Activated CD4-positive, alpha-beta T cell treated with anti-CD3 and anti-CD28 coated beads, Interleukin-2, Interleukin-4, amounts not matched to agents 100 ng/mL and 50 ng/mL, durations not matched to agents 16 hours and 8 hours (primary cell): ENCODE measurements around the gene MYO7B.

ENCODE experiments used
- DNase-seq: peaks from one replicate; pipeline ENCODE4 v3.0.0-alpha.2; 2020; ENCODE audit warnings: low spot score

Gene MYO7B

DNA sequence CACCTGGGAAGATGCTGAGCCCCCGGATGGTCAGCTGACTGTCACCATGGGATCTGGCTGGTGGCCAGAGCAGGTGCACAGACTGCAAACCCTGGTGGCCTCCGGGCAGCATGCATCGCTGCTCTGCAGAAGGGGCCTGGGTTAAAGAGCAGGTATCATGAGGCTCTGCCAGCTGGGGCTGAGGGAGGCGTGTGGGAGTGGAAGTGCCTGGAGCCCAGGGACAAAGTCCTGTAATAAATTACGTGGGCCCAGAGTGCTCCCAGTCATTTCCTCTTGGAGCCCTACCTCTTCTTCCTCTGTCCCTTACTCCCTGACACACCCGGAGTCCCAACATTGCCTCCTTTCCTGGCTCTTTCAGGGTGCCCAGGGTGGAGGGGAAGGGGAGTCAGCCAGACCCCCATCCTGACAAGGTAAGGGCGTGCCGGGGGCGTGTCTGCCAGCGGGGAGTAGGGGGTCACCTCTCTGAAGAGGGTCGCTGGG, at the start of gene MYO7B:
TSS of gene MYO7B (plus strand) at position 262 of the 480 bp plus-strand sequence. CDS start 24,040 bp downstream, outside the sequence.
- no peak for DNase-seq

- no peak for DNase-seq
Measured at GRCh38 chr2:127485694-127486071, 49.8 kb upstream of the MYO7B start.

DNA sequence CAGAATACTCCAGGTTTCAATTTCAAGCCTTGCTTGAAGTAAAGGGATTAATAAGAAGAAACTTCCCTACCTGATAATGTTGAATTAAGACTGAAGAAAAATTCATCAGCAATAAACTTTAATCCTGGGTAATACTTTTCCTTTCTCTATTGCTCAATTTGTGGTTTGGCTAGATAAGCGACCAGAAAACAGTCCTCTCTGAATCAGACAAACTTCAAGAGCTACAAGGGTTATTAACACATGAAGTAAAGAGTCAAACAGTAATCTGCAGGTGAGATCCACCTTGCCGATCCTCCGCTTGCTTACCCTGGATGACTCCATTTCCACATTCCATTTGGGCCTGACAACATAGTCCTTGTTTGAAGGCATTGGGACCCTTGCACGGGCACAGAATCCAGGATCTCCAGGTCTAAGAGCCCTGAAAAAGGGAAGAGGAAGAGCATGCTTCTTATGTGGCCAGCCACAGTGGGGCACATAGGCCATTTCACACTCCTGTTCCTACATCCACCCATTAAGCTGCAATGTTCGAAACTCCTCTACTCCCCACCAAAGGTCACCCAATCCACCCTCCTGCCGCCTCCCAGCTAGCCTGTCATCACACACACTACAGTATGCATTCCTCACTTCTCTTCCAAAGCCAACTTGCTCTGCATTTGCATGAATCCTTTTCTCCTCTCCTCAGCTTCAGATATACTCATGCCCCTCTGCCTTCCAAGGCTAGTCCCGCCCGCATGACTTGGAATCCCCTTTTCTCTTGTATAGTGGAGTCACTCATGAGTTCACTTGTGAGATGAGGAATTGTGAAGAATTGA, 49.0 kb upstream of the MYO7B start:
- no peak for DNase-seq

DNA sequence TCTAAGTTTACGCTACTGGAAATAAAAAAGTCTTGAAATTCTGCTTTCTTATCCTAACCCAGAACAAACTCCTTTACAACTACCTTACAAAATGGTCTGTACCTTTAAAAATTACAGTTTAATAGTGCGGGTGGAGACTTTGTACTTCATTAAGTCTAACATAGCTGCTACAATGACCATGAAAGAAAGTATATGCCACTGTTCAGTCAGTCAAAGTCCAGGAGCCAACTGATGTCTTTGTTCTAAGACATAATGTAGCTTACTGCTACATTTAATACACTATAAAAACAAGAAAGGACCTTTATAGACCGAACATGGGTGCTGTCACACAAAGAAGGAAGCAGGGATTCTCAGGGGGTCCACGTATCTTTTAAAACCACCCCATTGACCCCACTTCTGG, 45.2 kb upstream of the MYO7B start:
- DNase-seq = no peak

GRCh38 chr2:127498386-127498785, 37.1 kb upstream of the MYO7B start:
- no peak for DNase-seq

DNA sequence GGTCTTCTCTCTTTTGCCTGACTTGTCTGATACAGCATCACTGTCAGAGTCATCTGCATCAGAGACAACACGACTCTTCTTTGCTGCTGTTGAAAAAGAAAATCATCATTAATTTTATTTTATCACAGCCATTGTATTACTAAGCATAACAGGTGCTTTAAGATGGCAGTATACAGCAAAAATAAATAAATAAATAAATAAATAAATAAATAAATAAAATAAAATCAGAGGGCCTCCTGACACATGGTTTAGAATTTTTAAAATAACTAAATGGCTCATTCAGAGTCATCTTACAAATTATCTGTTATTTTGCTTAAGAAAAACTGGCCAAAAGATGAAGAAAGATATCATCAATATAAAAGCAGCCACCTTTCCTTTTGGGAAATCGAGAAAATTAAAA, 32.0 kb upstream of the MYO7B start:
- DNase-seq = no peak

- peak; percentile 23 for DNase-seq
Measured at GRCh38 chr2:127504552-127505430, 30.7 kb upstream of the MYO7B start.

GRCh38 chr2:127506510-127506909, 29.0 kb upstream of the MYO7B start:
- no peak for DNase-seq

- DNase-seq = no peak
Measured at GRCh38 chr2:127508023-127508630, 27.4 kb upstream of the MYO7B start.

DNA sequence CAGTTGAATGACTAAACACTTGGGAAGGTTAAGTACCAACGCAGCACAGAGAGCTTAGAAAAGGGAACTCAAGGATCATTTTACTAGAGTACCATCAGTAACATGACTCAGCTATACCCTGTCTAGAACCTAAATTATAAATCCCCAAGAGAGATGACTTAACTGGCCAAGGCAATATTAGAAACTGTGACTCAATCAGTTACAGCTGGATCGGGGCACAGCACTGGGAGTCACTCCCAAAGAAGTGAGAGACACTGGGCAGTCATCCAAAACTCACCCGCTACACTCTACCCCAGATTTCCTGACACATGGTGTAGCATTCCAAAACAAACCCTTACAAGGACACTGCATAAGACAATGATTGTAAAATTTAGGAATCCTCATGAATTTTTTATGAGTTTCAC, 26.9 kb upstream of the MYO7B start:
- DNase-seq = no peak

DNA sequence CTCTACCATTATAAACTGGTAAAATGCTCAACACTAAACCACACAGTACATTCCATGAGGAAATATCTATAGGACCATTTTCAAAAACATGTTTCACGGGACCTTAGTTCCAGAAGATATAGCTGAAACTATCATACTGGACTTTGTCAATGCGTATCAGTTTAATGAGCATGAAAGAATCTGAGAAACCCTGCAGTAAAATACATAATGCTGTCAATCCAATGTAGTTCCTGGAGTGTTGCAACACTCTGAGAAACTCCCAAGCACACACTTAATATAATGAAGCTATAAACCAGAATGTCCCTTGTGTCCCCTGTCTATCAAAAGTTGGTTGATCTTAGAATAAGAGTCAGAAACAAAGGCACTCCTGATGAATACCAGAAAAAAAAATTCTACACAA, 25.4 kb upstream of the MYO7B start:
- no peak for DNase-seq

- DNase-seq = no peak
Measured at GRCh38 chr2:127511090-127511695, 24.3 kb upstream of the MYO7B start.

DNA sequence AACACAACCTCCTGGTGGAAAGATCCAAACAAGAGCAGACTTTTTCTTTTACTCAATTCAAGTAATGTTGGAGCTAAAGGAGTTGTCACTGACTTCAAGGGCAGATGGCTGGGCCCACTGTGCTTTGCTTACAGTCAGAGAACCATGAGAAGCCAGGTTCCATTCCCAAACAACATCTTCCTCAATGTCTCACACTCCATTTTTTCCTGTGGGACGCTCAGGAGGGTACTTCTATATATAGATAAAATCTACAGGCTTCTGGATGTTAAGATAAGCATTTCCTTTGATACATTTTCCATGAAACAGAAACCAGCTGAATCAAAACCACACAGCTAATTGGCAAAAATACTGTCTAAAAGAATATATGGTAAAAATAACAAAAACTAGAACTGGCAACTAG, 23.6 kb upstream of the MYO7B start:
- DNase-seq = no peak

DNA sequence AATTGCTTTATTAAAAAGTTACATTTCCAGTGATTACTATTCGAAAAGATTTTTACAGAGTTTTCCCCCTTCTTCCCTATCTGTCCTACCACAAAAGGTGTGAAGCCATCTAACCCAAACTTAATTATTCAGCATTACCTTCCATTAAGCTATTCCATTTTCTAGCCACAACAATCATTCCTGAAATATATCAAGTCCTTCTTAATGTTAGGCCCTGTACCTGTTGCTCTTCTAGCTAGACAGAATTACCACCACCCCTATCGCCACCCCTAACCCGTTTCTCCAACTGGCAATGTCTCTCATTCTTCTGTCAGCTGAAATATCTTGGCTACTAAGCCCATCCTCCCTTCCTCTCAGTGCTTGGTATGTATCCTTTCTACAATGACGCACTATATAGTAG, 23.1 kb upstream of the MYO7B start:
- no peak for DNase-seq

DNA sequence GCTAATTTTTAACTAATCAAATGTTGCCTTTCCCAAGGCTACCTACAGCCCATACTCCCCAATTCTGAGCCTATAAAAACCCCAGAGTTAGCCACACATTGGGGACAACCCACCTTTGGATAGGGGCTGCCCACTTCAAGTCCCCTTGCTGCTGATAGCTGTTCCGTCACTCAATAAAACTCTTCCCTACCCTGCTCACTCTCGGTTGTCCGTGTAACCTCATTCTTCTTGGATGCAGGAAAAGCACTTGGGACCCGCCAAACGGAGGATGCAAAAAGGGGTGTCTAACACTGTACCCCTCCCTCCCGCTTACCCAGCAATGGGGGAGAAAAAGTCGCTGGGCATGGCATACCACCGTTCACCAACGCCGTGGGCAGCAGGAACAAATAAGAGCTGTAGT, 21.4 kb upstream of the MYO7B start:
- no peak for DNase-seq

- no peak for DNase-seq
Measured at GRCh38 chr2:127514485-127514884, 21.0 kb upstream of the MYO7B start.

DNA sequence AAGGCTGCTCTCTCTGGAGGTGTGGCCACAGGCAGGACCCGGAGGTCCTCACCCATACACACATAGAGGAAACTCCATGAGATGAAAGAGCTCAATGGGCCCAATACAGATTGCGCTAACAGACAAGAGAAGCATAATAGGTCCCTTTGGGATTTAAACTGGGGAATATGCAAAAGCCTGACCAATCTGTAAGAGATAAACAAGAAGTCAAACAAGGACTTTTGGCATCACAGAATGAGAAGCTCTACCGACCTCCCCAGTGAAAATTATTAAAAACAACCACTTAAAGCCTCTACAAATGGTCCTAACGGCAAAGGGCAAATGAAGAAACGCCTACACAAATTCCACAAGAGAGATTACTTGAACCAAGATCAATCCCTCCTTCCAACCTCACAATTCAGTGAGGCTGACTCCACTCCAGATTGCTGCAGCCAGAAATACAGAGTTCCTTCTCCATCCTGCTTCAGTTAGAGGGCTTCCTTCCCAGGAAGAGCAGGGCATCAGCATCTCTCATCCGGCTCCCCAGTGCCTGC, 20.0 kb upstream of the MYO7B start:
- no peak for DNase-seq

GRCh38 chr2:127516041-127516762, 19.3 kb upstream of the MYO7B start:
- no peak for DNase-seq

- DNase-seq = no peak
Measured at GRCh38 chr2:127517465-127517864, 18.0 kb upstream of the MYO7B start.

DNA sequence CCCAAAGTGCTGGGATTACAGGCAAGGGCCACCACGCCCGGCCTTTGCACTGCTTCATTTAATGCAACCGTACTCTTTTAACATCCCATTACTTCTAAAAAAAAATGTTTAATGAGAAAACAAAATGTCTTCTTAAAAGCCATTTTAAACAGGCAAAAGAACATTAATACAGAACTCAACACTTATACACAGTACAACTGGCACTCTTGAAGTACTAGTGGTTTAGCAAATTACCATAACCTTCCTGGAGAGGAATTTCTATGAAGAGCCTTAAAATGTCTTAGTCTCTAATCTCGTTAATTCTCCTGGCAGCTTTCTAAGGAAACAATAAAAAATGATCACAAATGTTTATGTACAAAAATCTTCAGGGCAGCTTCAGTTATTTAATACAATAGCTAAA, 15.1 kb upstream of the MYO7B start:
- no peak for DNase-seq

GRCh38 chr2:127523269-127523939, 12.1 kb upstream of the MYO7B start:
- peak; percentile 41 for DNase-seq
